B cell (primary cell): ENCODE data around the gene PROB1. TPM values are rescaled to one million over a fixed set of nuclear protein-coding genes. Genes with fewer than 3 reads are reported as not detected.
"Not testable (repeated sequence)": the region's sequence is repeated elsewhere in the genome, so short reads cannot be mapped to it uniquely, and the experiment has no call there.

Experiments
- ATAC-seq: fragments of 200-7000 bp; cut with Tn5 transposase; one replicate; pipeline ENCODE4 v1.10.0; 2021; ENCODE audit warnings: low read depth, mild to moderate bottlenecking, moderate number of reproducible peaks, moderate library complexity
- CTCF ChIA-PET: fragments of 350-600 bp; sonication (Branson Sonifier 250); formaldehyde crosslinking; loops from one replicate; lab custom pipeline; 2021; ENCODE audit warnings: antibody characterized with exemption, inconsistent platforms; lab: Charles Lee
- POLR2A ChIA-PET: fragments of 350-600 bp; sonication (Branson Sonifier 250); formaldehyde crosslinking; loops from one replicate; lab custom pipeline; 2021; ENCODE audit warnings: antibody characterized with exemption; lab: Charles Lee
- DNase-seq: peaks from one replicate; pipeline ENCODE4 v3.0.0; 2013
- H2AFZ ChIP-seq: 2 replicates; pipeline ENCODE4 v1.6.1; 2012; ENCODE audit warnings: mild to moderate bottlenecking, low read depth, low read length; ENCODE audit not compliant: insufficient read depth, poor library complexity, severe bottlenecking
- H3K27ac ChIP-seq, 2 donors: 1 replicate in 1 of 2; 2 replicates in 1 of 2; pipeline ENCODE4 v1.5.1; 2012 to 2013; ENCODE audit warnings: low read length in 2 of 2, mild to moderate bottlenecking in 2 of 2, moderate library complexity in 1 of 2
- H3K27me3 ChIP-seq, 4 experiments: fragments of 200-600 bp in 1 of 4; sonication (generic) in 1 of 4; replicated peaks in 1 of 4; 1 replicate in 2 of 4; 2 replicates in 2 of 4; pipeline versions ENCODE4 v1.6.1 to v1.7.0; 2013 to 2016; ENCODE audit warnings: low read length in 3 of 4, mild to moderate bottlenecking in 2 of 4, mixed read lengths in 1 of 4, moderate library complexity in 1 of 4; ENCODE audit not compliant: insufficient read depth in 4 of 4, control insufficient read depth in 3 of 4; ENCODE audit errors: control extremely low read depth in 1 of 4
- H3K36me3 ChIP-seq, 2 experiments: replicated peaks in 1 of 2; 1 replicate in 1 of 2; 2 replicates in 1 of 2; pipeline versions ENCODE4 v1.6.1 to v1.7.1; 2013; ENCODE audit warnings: low read length in 1 of 2; ENCODE audit not compliant: insufficient read depth in 2 of 2, control insufficient read depth in 1 of 2; ENCODE audit errors: control extremely low read depth in 1 of 2, extremely low read depth in 1 of 2
- H3K4me1 ChIP-seq, 2 donors: fragments of 200-600 bp in 1 of 2; sonication (generic) in 1 of 2; 1 replicate in 1 of 2; 2 replicates in 1 of 2; pipeline versions ENCODE4 v1.5.1 to v1.6.1; 2013 to 2017; ENCODE audit warnings: low read length in 2 of 2; ENCODE audit not compliant: control insufficient read depth in 2 of 2, insufficient read depth in 2 of 2
- H3K4me2 ChIP-seq: replicated peaks from 2 replicates; pipeline ENCODE3; 2012; ENCODE audit warnings: mild to moderate bottlenecking, low read depth, low read length; ENCODE audit not compliant: poor library complexity, severe bottlenecking
- H3K4me3 ChIP-seq, 5 experiments: fragments of 200-600 bp in 1 of 5; sonication (generic) in 1 of 5; 1 replicate in 3 of 5; 2 replicates in 2 of 5; pipeline versions ENCODE4 v1.5.1 to v1.7.0; 2011 to 2016; ENCODE audit warnings: low read length in 4 of 5, mild to moderate bottlenecking in 4 of 5, low read depth in 2 of 5, control low read depth in 1 of 5, moderate library complexity in 1 of 5; ENCODE audit not compliant: insufficient read depth in 1 of 5; ENCODE audit errors: control extremely low read depth in 1 of 5, extremely low read depth in 1 of 5
- H3K79me2 ChIP-seq: fragments of 200-600 bp; sonication (generic); one replicate; pipeline ENCODE4 v1.6.0; 2016; ENCODE audit warnings: low read length; ENCODE audit not compliant: control insufficient read depth, insufficient read depth
- H3K9ac ChIP-seq: fragments of 200-600 bp; sonication (generic); 2 replicates; pipeline ENCODE4 v1.6.1; 2017; ENCODE audit warnings: mild to moderate bottlenecking, low read length, moderate library complexity
- H3K9me3 ChIP-seq, 3 donors: one replicate each; pipeline versions ENCODE4 v1.6.1 to v1.7.1; 2013; ENCODE audit warnings: low read length in 2 of 3; ENCODE audit not compliant: control insufficient read depth in 2 of 3, insufficient read depth in 1 of 3; ENCODE audit errors: control extremely low read depth in 1 of 3
- H4K20me1 ChIP-seq: 2 replicates; pipeline ENCODE4 v1.6.0; 2012; ENCODE audit warnings: mild to moderate bottlenecking, low read length; ENCODE audit not compliant: insufficient read depth, control insufficient read depth, poor library complexity, severe bottlenecking
- H3K27ac Mint-ChIP-seq: one replicate; pipeline ENCODE4 v1.8.0; 2021; ENCODE audit warnings: mixed read lengths
- H3K27me3 Mint-ChIP-seq: one replicate; pipeline ENCODE4 v1.8.0; 2021; ENCODE audit warnings: mixed read lengths
- H3K4me1 Mint-ChIP-seq: one replicate; pipeline ENCODE4 v1.8.0; 2021; ENCODE audit warnings: mixed read lengths
- H3K4me3 Mint-ChIP-seq: one replicate; pipeline ENCODE4 v1.8.0; 2021; ENCODE audit warnings: mixed read lengths
- H3K9me3 Mint-ChIP-seq: one replicate; pipeline ENCODE4 v1.8.0; 2022; ENCODE audit warnings: mixed read lengths; ENCODE audit not compliant: insufficient read depth
- CTCF ChIP-seq: fragments of 200-600 bp; IDR thresholded peaks from one replicate; pipeline ENCODE4 v1.8.0; 2022; ENCODE audit warnings: antibody characterized with exemption, mild to moderate bottlenecking
- EZH2 ChIP-seq: IDR thresholded peaks from 2 replicates; pipeline ENCODE4 v1.6.1; 2012; ENCODE audit warnings: borderline replicate concordance, low read depth, mild to moderate bottlenecking, moderate library complexity, low read length; ENCODE audit not compliant: insufficient read depth, poor library complexity, severe bottlenecking
- WGBS: methylation state at CpG from one replicate; pipeline ENCODE4 v1.1.5; 2013; ENCODE audit warnings: missing lambda C conversion rate; ENCODE audit not compliant: insufficient coverage; 5-methylcytosine and 5-hydroxymethylcytosine counted together
- intact Hi-C: fragments of 100-400 bp; cut with micrococcal nuclease; formaldehyde crosslinking; loops from one replicate; pipeline ENCODE4 v1.10.0; 2022
- polyA plus RNA-seq: library from polyadenylated mRNA; depleted of rRNA; stranded (reverse); fragments of >200 nt; gene quantifications from 2 replicates; pipeline ENCODE4 v1.2.3, GENCODE V29; 2012
- total RNA-seq, 2 donors: library from RNA; stranded (reverse); fragments of 120-200 nt in 1 of 2; gene quantifications; 1 replicate in 1 of 2; 2 replicates in 1 of 2; pipeline versions ENCODE4 v1.2.3 to v1.2.4, GENCODE V29; 2013 to 2022

PROB1 gene
- total and polyA plus RNA-seq, 2 donors (not counting 1 experiment from before 2014, with no cell fraction given): 1.2 to 3.7 TPM

DNA sequence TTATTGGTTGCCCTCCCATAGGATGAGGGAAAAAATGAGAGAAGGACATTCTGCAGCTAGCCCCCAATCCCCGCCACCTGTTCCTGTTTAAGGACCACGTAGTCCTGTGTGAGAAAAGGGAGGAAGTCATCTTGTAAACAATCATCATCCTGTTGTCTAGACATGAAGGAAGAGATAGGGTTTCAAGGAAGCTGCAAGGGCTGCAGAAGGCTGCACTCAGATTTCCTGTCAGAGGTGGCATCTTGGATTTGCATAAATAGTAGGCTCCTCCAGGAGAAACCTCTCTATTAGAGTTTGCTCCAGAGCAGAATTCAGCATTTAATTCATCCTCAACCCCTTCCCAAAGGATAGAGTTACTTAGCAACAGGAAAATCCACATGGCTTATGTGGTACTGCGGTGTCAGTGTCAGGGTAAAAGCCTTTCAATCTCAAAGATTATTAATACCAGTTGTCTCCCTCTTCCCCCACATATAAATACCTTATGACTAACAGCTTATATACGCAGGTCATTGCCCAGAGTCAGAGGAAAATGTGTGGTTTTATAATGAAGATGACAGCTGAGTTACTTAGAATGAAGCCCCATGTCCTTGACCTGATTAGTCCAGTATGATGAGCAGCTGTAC, 49.0 kb upstream of the PROB1 start:
- Histone ChIP-seq H3K9ac (no peak overlapping the region), H4K20me1 (no peaks in the 10 kb centered on the region), H3K4me2 (no peak overlapping the region), H3K27me3 (no peaks in the 10 kb centered on the region), H3K79me2 (no peaks in the 10 kb centered on the region), H3K4me1 (peaks cover 5 to 6% of the 10 kb centered on the region in 2 donors), H2AFZ (no peak overlapping the region), H3K36me3 (no peaks in the 10 kb centered on the region), H3K4me3 (no peak overlapping the region), H3K27ac (no peak overlapping the region), H3K9me3 (no peaks in the 10 kb centered on the region)
- no peak for TF ChIP-seq EZH2
- no peak for TF ChIP-seq CTCF
- no peak for DNase-seq
- Mint-ChIP-seq H3K27ac (no peak overlapping the region), H3K9me3 (no peaks in the 10 kb centered on the region), H3K4me3 (no peak overlapping the region), H3K4me1 (peaks cover 9% of the 10 kb centered on the region), H3K27me3 (peaks cover 3% of the 10 kb centered on the region)
- 100% methylated on average over 1 of the region's 4 CpGs for WGBS
- ATAC-seq: no peak
- CTCF ChIA-PET: interaction anchor here (1.1 kb wide), 1 partner anchor 21 kb away, joined by 3 read pairs; no protein-coding TSS in a partner anchor
- POLR2A ChIA-PET: no interaction called here
- intact Hi-C loops: no loop called here

DNA sequence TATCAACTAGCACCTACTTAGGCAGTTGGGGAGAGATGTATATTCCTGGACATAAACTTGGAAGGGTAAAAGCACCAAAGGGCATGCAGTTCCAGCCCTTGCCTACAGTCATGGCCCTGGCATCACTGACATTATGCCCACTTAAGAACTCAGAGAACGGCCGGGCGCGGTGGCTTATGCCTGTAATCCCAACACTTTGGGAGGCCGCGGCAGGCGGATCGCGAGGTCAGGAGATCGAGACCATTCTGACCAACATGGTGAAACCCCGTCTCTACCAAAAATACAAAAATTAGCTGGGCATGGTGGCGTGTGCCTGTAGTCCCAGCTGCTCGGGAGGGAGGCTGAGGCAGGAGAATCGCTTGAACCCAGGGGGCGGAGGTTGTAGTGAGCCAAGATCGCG, 45.5 kb upstream of the PROB1 start:
- WGBS: 98% methylated on average over 16 of the region's 17 CpGs
- intact Hi-C loops, H3K27ac ChIP-seq, DNase-seq, H3K36me3 ChIP-seq, H3K4me2 ChIP-seq, H3K27me3 Mint-ChIP-seq, H3K9ac ChIP-seq, H4K20me1 ChIP-seq, H3K27me3 ChIP-seq, POLR2A ChIA-PET, H3K4me3 ChIP-seq, H3K79me2 ChIP-seq, H3K9me3 Mint-ChIP-seq, H3K9me3 ChIP-seq, ATAC-seq, H3K4me3 Mint-ChIP-seq: not testable (repeated sequence)
- Mint-ChIP-seq H3K4me1 (peaks cover 16% of the 10 kb centered on the region), H3K27ac (peak overlapping the region; percentile 13)
- Histone ChIP-seq H2AFZ (peak overlapping the region; percentile 81), H3K4me1 (peaks cover 11 to 12% of the 10 kb centered on the region in 2 donors)
- CTCF ChIA-PET: interaction anchor here (1.0 to 2.1 kb wide), 2 partner anchors 10 to 250 kb away, joined by 3 to 5 read pairs; no protein-coding TSS in a partner anchor
